CD14-positive monocyte (primary cell): ENCODE results near the gene TMEM247. TPM values are rescaled to one million over a fixed set of nuclear protein-coding genes. Genes with fewer than 3 reads are reported as not detected.

Experiments used
- DNase-seq, 3 donors: peaks; one replicate each; pipeline ENCODE4 v3.0.0-alpha.2; 2011 to 2022
- H2AFZ ChIP-seq: 2 replicates; pipeline ENCODE4 v1.6.0; 2012; ENCODE audit warnings: mild to moderate bottlenecking, low read depth, low read length, inconsistent platforms; ENCODE audit not compliant: insufficient read depth, poor library complexity, severe bottlenecking
- H3K27ac ChIP-seq, 2 donors: 1 replicate in 1 of 2; 2 replicates in 1 of 2; pipeline ENCODE4 v1.5.1; 2012 to 2013; ENCODE audit warnings: low read length in 2 of 2, control low read depth in 1 of 2, inconsistent platforms in 1 of 2, low read depth in 1 of 2, mild to moderate bottlenecking in 1 of 2
- H3K27me3 ChIP-seq, 2 donors: one replicate each; pipeline versions ENCODE4 v1.6.0 to v1.6.1; 2011 to 2013; ENCODE audit warnings: low read length in 2 of 2; ENCODE audit not compliant: control insufficient read depth in 2 of 2, insufficient read depth in 2 of 2
- H3K36me3 ChIP-seq, 2 donors: replicated peaks in 1 of 2; 1 replicate in 1 of 2; 2 replicates in 1 of 2; pipeline versions ENCODE4 v1.5.1 to v1.6.1; 2012 to 2013; ENCODE audit warnings: low read length in 2 of 2, control low read depth in 1 of 2, inconsistent platforms in 1 of 2, mild to moderate bottlenecking in 1 of 2; ENCODE audit not compliant: insufficient read depth in 2 of 2, control insufficient read depth in 1 of 2
- H3K4me1 ChIP-seq, 2 donors: 1 replicate in 1 of 2; 2 replicates in 1 of 2; pipeline versions ENCODE4 v1.5.1 to v1.6.1; 2012 to 2013; ENCODE audit warnings: low read length in 2 of 2, control low read depth in 1 of 2, inconsistent platforms in 1 of 2, mild to moderate bottlenecking in 1 of 2, moderate library complexity in 1 of 2; ENCODE audit not compliant: insufficient read depth in 2 of 2, control insufficient read depth in 1 of 2
- H3K4me2 ChIP-seq: replicated peaks from 2 replicates; pipeline ENCODE3; 2012; ENCODE audit warnings: low read length, moderate library complexity, mild to moderate bottlenecking; ENCODE audit not compliant: poor library complexity, severe bottlenecking; ENCODE audit errors: extremely low read depth
- H3K4me3 ChIP-seq, 3 experiments: fragments of 200-600 bp in 1 of 3; sonication (generic) in 1 of 3; replicated peaks in 1 of 3; 1 replicate in 2 of 3; 2 replicates in 1 of 3; pipeline ENCODE4 v1.5.1; 2011 to 2013; ENCODE audit warnings: low read length in 3 of 3, mild to moderate bottlenecking in 3 of 3, control low read depth in 2 of 3, low read depth in 2 of 3, inconsistent platforms in 1 of 3, moderate library complexity in 1 of 3
- H3K79me2 ChIP-seq: 2 replicates; pipeline ENCODE4 v1.6.0; 2012; ENCODE audit warnings: mild to moderate bottlenecking, control low read depth, inconsistent platforms, low read length, moderate library complexity; ENCODE audit not compliant: insufficient read depth
- H3K9ac ChIP-seq: 2 replicates; pipeline ENCODE4 v1.6.0; 2017; ENCODE audit warnings: low read length, mild to moderate bottlenecking; ENCODE audit not compliant: insufficient read depth, poor library complexity, severe bottlenecking
- H3K9me3 ChIP-seq, 2 donors: replicated peaks in 1 of 2; 1 replicate in 1 of 2; 2 replicates in 1 of 2; pipeline versions ENCODE4 v1.5.1 to v1.6.1; 2012 to 2013; ENCODE audit warnings: low read length in 2 of 2, control low read depth in 1 of 2; ENCODE audit not compliant: control insufficient read depth in 1 of 2, insufficient read depth in 1 of 2
- H4K20me1 ChIP-seq: 2 replicates; pipeline ENCODE4 v1.6.0; 2012; ENCODE audit warnings: mild to moderate bottlenecking, low read length, control low read depth, moderate library complexity; ENCODE audit not compliant: insufficient read depth
- H3K27ac Mint-ChIP-seq, 7 donors: one replicate each; pipeline ENCODE4 v1.8.0; 2020; ENCODE audit warnings: mild to moderate bottlenecking in 7 of 7, mixed read lengths in 7 of 7, moderate library complexity in 6 of 7, inconsistent platforms in 2 of 7
- H3K27me3 Mint-ChIP-seq, 3 donors: one replicate each; pipeline ENCODE4 v1.8.0; 2021 to 2022; ENCODE audit warnings: low read depth in 3 of 3, mild to moderate bottlenecking in 3 of 3, mixed read lengths in 3 of 3, moderate library complexity in 3 of 3, inconsistent platforms in 1 of 3
- H3K36me3 Mint-ChIP-seq, 2 donors: one replicate each; pipeline ENCODE4 v1.8.0; 2020; ENCODE audit warnings: mixed read lengths in 2 of 2, inconsistent platforms in 1 of 2, mild to moderate bottlenecking in 1 of 2
- H3K4me1 Mint-ChIP-seq: one replicate; pipeline ENCODE4 v1.8.0; 2020; ENCODE audit warnings: mild to moderate bottlenecking, mixed read lengths
- H3K4me3 Mint-ChIP-seq, 2 donors: one replicate each; pipeline ENCODE4 v1.8.0; 2020; ENCODE audit warnings: mild to moderate bottlenecking in 2 of 2, mixed read lengths in 2 of 2, moderate library complexity in 1 of 2
- H3K9me3 Mint-ChIP-seq, 7 donors: one replicate each; pipeline ENCODE4 v1.8.0; 2020 to 2022; ENCODE audit warnings: mixed read lengths in 7 of 7, mild to moderate bottlenecking in 6 of 7, moderate library complexity in 6 of 7, inconsistent platforms in 2 of 7
- CTCF ChIP-seq: fragments of 200-600 bp; IDR thresholded peaks from one replicate; pipeline ENCODE4 v1.8.0; 2022; ENCODE audit warnings: antibody characterized with exemption, mild to moderate bottlenecking
- WGBS: methylation state at CpG from one replicate; pipeline ENCODE4 v1.1.5; 2013; ENCODE audit warnings: missing lambda C conversion rate; ENCODE audit not compliant: insufficient coverage; 5-methylcytosine and 5-hydroxymethylcytosine counted together
- intact Hi-C, 2 donors: fragments of 100-400 bp; cut with micrococcal nuclease; formaldehyde crosslinking; loops; one replicate each; pipeline versions ENCODE4 v1.15.0 to v1.15.1; 2023
- polyA plus RNA-seq, 3 donors: library from polyadenylated mRNA; depleted of rRNA in 1 of 3; unstranded in 2 of 3; stranded (reverse) in 1 of 3; fragments of 300-500 nt in 2 of 3; fragments of >200 nt in 1 of 3; fragmentation: Illumina TruSeq in 2 of 3; gene quantifications; 1 replicate in 2 of 3; 2 replicates in 1 of 3; pipeline ENCODE4 v1.2.3, GENCODE V29; 2012 to 2021

Gene TMEM247
- polyA plus RNA-seq, 3 donors = not detected

- H4K20me1 ChIP-seq = no peaks in the 10 kb centered on the region
- H3K9ac ChIP-seq = no peak overlapping the region
- H3K4me3 Mint-ChIP-seq = no peak overlapping the region
- no peaks in the 10 kb centered on the region for H3K79me2 ChIP-seq
- H3K9me3 Mint-ChIP-seq = peaks cover 0 to 2% (median 0%) of the 10 kb centered on the region in 7 donors
- no peak for DNase-seq
- no peak overlapping the region for H3K27ac Mint-ChIP-seq
- intact Hi-C loops = no loop called here
- H3K27me3 ChIP-seq = no peaks in the 10 kb centered on the region
- peaks cover 0 to 5% (median 4%) of the 10 kb centered on the region in 3 donors for H3K27me3 Mint-ChIP-seq
- H3K27ac ChIP-seq = no peak overlapping the region
- H2AFZ ChIP-seq = no peak overlapping the region
- H3K4me1 Mint-ChIP-seq = peaks cover 26% of the 10 kb centered on the region
- no peak overlapping the region for H3K4me3 ChIP-seq
- H3K36me3 Mint-ChIP-seq = peaks cover 2 to 3% of the 10 kb centered on the region in 2 donors
- no peak overlapping the region for H3K4me2 ChIP-seq
- TF ChIP-seq CTCF = no peak
- peaks cover 12 to 19% of the 10 kb centered on the region in 2 donors for H3K4me1 ChIP-seq
- H3K36me3 ChIP-seq = no peaks in the 10 kb centered on the region
- no peaks in the 10 kb centered on the region for H3K9me3 ChIP-seq
- WGBS = 91% methylated on average over 2 of the region's 8 CpGs
Observed at GRCh38 chr2:46493241-46493970, 14.0 kb downstream of the TMEM247 start.

GRCh38 chr2:46493971-46494250, 14.5 kb downstream of the TMEM247 start:
- WGBS = 96% methylated on average over 3 of the region's 4 CpGs
- DNase-seq = no peak
- H3K36me3 ChIP-seq = no peaks in the 10 kb centered on the region
- Mint-ChIP-seq H3K9me3 (peaks cover 0 to 2% (median 0%) of the 10 kb centered on the region in 7 donors), H3K27ac (peak overlapping the region in 1 of 7 donors; percentile 58), H3K4me1 (peaks cover 32% of the 10 kb centered on the region), H3K27me3 (peaks cover 0 to 5% (median 4%) of the 10 kb centered on the region in 3 donors), H3K4me3 (no peak overlapping the region), H3K36me3 (peaks cover 2 to 3% of the 10 kb centered on the region in 2 donors)
- TF ChIP-seq CTCF = no peak
- H3K4me1 ChIP-seq = peaks cover 17 to 21% of the 10 kb centered on the region in 2 donors
- no peak overlapping the region for H3K9ac ChIP-seq
- no peak overlapping the region for H3K27ac ChIP-seq
- no peak overlapping the region for H3K4me2 ChIP-seq
- intact Hi-C loops = no loop called here
- H3K4me3 ChIP-seq = no peak overlapping the region
- no peaks in the 10 kb centered on the region for H3K79me2 ChIP-seq
- no peak overlapping the region for H2AFZ ChIP-seq
- no peaks in the 10 kb centered on the region for H4K20me1 ChIP-seq
- H3K9me3 ChIP-seq = no peaks in the 10 kb centered on the region
- no peaks in the 10 kb centered on the region for H3K27me3 ChIP-seq
